ENCODE data around the gene CDH13.

DNA sequence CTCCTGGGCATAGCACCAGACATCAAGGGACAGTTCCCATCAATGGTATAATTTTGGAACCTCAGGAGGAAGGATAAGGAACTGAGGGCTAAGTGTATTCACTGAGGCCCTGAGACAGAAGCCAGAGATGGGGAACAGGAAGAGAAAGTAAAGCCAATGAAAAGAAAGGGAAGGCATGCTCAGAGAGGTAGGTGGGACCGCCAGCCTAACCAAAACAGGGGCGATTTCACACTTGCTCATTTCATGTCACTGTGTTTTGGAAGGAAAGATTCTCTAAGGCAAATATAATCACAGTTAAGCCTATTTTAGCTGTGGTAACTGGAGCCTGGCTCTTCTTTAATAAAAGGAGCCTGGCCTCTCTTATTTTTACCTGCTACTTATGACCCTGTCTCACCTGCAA is 411.1 kb downstream of the CDH13 start:
- TF ChIP-seq CTCF (conservative IDR thresholded peaks at IDR 0.05 in 1 of 2, IDR thresholded peaks at IDR 0.05 in 1 of 2; ENCODE audit: low read depth in 1 of 2, low read length in 2 of 2), result no peak
- TF ChIP-seq EZH2 (IDR thresholded peaks at IDR 0.05; ENCODE audit: low read length, missing control alignments), result no peak

All from fibroblast of lung (primary cell).